GM12878 (cell line): ENCODE results near the gene KLF9.

Experiments
- ATF3 ChIP-seq: IDR thresholded peaks from 2 replicates; pipeline ENCODE4 v1.6.1; 2011; ENCODE audit warnings: low read depth, mild to moderate bottlenecking, low read length, moderate library complexity, borderline replicate concordance; ENCODE audit errors: extremely low read depth
- CEBPB ChIP-seq, 2 experiments: fragments of 150-350 bp in 1 of 2; IDR thresholded peaks; 2 replicates each; pipeline ENCODE4 v1.6.1; 2012 to 2014; ENCODE audit warnings: low read depth in 2 of 2, low read length in 2 of 2, borderline replicate concordance in 1 of 2, inconsistent platforms in 1 of 2
- CTCF ChIP-seq, 3 experiments: IDR thresholded peaks in 2 of 3; conservative IDR thresholded peaks in 1 of 3; 2 replicates each; pipeline ENCODE4 v1.5.1; 2011; ENCODE audit warnings: low read depth in 3 of 3, low read length in 3 of 3, mild to moderate bottlenecking in 3 of 3, control low read depth in 2 of 3, moderate library complexity in 2 of 3, inconsistent platforms in 1 of 3, mixed read lengths in 1 of 3; ENCODE audit not compliant: control insufficient read depth in 2 of 3, insufficient read depth in 1 of 3; ENCODE audit errors: extremely low read depth in 1 of 3
- HDAC6 ChIP-seq: fragments of 200-600 bp; sonication (generic); IDR thresholded peaks from one replicate; pipeline ENCODE4 v1.8.0; 2017; ENCODE audit warnings: antibody characterized with exemption; ENCODE audit not compliant: unreplicated experiment
- MAX ChIP-seq: IDR thresholded peaks from 2 replicates; pipeline ENCODE4 v1.6.1; 2012; ENCODE audit warnings: low read depth, low read length, improper control_type of control experiment
- POLR2A ChIP-seq: IDR thresholded peaks from 2 replicates; pipeline ENCODE4 v1.6.1; 2011; ENCODE audit warnings: low read depth, mild to moderate bottlenecking, low read length
- USF1 ChIP-seq: IDR thresholded peaks from 2 replicates; pipeline ENCODE4 v1.6.1; 2011; ENCODE audit warnings: borderline replicate concordance, low read depth, mild to moderate bottlenecking, moderate library complexity, mixed read lengths, low read length; ENCODE audit not compliant: insufficient read depth; ENCODE audit errors: extremely low read length

GRCh38 chr9:70428781-70429180, 14.3 kb upstream of the KLF9 start:
- TF ChIP-seq CTCF (IDR thresholded peaks at IDR 0.05 in 2 of 3, conservative IDR thresholded peaks at IDR 0.05 in 1 of 3; ENCODE audit: control insufficient read depth in 2 of 3, extremely low read depth in 1 of 3, insufficient read depth in 1 of 3, low read depth in 3 of 3, low read length in 3 of 3) (no peak), ATF3 (no peak), MAX (no peak), POLR2A (no peak), CEBPB (IDR thresholded peaks at IDR 0.05; ENCODE audit: borderline replicate concordance in 1 of 2, low read depth in 2 of 2, low read length in 2 of 2) (no peak), USF1 (no peak), HDAC6 (no peak)
